Mesodermal cell (in vitro differentiated cells): Measurements from ENCODE around the gene DNAJC18.

ENCODE experiments used
- H3K27ac ChIP-seq: 2 replicates; pipeline ENCODE4 v1.7.0; 2013; ENCODE audit warnings: mild to moderate bottlenecking, low read depth, low read length, moderate library complexity; ENCODE audit not compliant: severe bottlenecking
- H3K36me3 ChIP-seq: 2 replicates; pipeline ENCODE4 v1.7.1; 2013; ENCODE audit warnings: mild to moderate bottlenecking, low read length, moderate library complexity; ENCODE audit not compliant: control insufficient read depth, insufficient read depth
- H3K4me1 ChIP-seq: one replicate; pipeline ENCODE4 v1.7.1; 2013; ENCODE audit warnings: mild to moderate bottlenecking, low read length; ENCODE audit not compliant: insufficient read depth, control insufficient read depth, poor library complexity, severe bottlenecking
- H3K4me3 ChIP-seq: 2 replicates; pipeline ENCODE4 v1.7.0; 2013; ENCODE audit warnings: low read length, control low read depth, mild to moderate bottlenecking; ENCODE audit not compliant: insufficient read depth, poor library complexity, severe bottlenecking; ENCODE audit errors: extremely low read depth
- H3K9me3 ChIP-seq: 2 replicates; pipeline ENCODE4 v1.7.1; 2013; ENCODE audit warnings: mild to moderate bottlenecking, low read length, moderate library complexity; ENCODE audit not compliant: control insufficient read depth
- WGBS, 2 experiments: methylation state at CpG; one replicate each; pipeline ENCODE4 v1.1.5; 2013; ENCODE audit warnings: missing lambda C conversion rate in 2 of 2; ENCODE audit not compliant: insufficient coverage in 2 of 2; 5-methylcytosine and 5-hydroxymethylcytosine counted together

The DNAJC18 gene

DNA sequence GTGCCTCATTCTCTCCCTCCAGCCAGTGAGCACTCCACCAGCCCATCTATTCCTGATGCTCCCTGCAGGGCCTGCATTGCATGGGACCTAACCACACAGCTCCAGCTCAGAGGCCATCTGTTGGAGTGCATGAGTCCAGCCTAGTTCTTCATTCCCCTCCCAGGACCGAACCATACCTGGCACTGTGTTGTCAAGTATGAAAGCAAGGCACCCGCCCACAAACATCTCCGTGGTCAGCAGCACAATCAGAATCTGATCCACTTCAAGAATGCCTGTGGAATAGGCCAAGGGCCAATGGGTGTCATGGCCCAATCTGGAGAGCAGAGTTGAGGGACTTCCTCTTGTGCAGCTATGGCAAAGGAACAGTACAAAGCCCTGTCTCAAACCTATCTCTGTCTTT is 62.1 kb downstream of the DNAJC18 start:
- Histone ChIP-seq H3K9me3 (no peaks in the 10 kb centered on the region), H3K4me3 (no peak overlapping the region), H3K27ac (no peak overlapping the region), H3K36me3 (peaks cover 25% of the 10 kb centered on the region), H3K4me1 (no peaks in the 10 kb centered on the region)
- 97 to 100% methylated on average over 3 of the region's 3 CpGs for WGBS, 2 experiments

GRCh38 chr5:139376364-139376763 is 63.0 kb downstream of the DNAJC18 start:
- WGBS, 2 experiments = 90 to 97% methylated on average over 2 to 5 of the region's 7 CpGs
- no peaks in the 10 kb centered on the region for H3K4me1 ChIP-seq
- no peak overlapping the region for H3K27ac ChIP-seq
- no peaks in the 10 kb centered on the region for H3K9me3 ChIP-seq
- no peak overlapping the region for H3K4me3 ChIP-seq
- peaks cover 34% of the 10 kb centered on the region for H3K36me3 ChIP-seq

DNA sequence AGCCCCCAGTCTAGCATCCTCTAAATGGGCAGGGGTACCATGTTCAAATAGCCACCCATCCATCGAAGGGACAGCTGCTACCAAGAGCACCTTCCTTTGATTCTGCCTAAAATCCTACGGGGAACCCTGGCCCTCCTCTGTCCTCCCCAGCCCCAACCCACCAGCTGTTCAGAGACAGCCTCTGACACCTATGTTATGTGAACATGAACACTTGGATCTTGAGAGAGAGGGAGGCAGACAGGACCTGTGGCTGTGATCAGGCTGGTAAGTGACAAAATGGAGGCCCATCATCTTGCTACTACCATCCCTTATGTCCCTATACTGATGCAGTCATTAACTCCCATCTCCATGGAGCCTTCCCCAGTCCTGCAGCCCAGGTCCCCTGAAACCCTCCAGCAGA is 64.4 kb downstream of the DNAJC18 start:
- no peaks in the 10 kb centered on the region for H3K9me3 ChIP-seq
- WGBS, 2 experiments = 88% methylated on average over 2 of the region's 2 CpGs; no CpG with 5 or more reads in 1 of the 2 experiments
- no peaks in the 10 kb centered on the region for H3K4me1 ChIP-seq
- no peak overlapping the region for H3K27ac ChIP-seq
- peaks cover 46% of the 10 kb centered on the region for H3K36me3 ChIP-seq
- H3K4me3 ChIP-seq = no peak overlapping the region

GRCh38 chr5:139371482-139372435 is 67.6 kb downstream of the DNAJC18 start:
- WGBS, 2 experiments = 86 to 98% methylated on average over 3 to 4 of the region's 7 CpGs
- no peaks in the 10 kb centered on the region for H3K4me1 ChIP-seq
- no peak overlapping the region for H3K27ac ChIP-seq
- H3K4me3 ChIP-seq = no peak overlapping the region
- H3K36me3 ChIP-seq = peaks cover 70% of the 10 kb centered on the region
- H3K9me3 ChIP-seq = no peaks in the 10 kb centered on the region

- Histone ChIP-seq H3K4me1 (no peaks in the 10 kb centered on the region), H3K27ac (no peak overlapping the region), H3K36me3 (peaks cover 79% of the 10 kb centered on the region), H3K4me3 (no peak overlapping the region), H3K9me3 (no peaks in the 10 kb centered on the region)
- WGBS, 2 experiments = no CpG with 5 or more reads among the region's 1 CpG
These were observed 70.1 kb downstream of the DNAJC18 start for GRCh38 chr5:139369181-139369580.

- no peaks in the 10 kb centered on the region for H3K4me1 ChIP-seq
- H3K4me3 ChIP-seq = no peak overlapping the region
- H3K27ac ChIP-seq = no peak overlapping the region
- H3K36me3 ChIP-seq = peaks cover 82% of the 10 kb centered on the region
- 70 to 80% methylated on average over 1 to 2 of the region's 2 CpGs for WGBS, 2 experiments
- no peaks in the 10 kb centered on the region for H3K9me3 ChIP-seq
These were observed 70.7 kb downstream of the DNAJC18 start for GRCh38 chr5:139368613-139369012.

DNA sequence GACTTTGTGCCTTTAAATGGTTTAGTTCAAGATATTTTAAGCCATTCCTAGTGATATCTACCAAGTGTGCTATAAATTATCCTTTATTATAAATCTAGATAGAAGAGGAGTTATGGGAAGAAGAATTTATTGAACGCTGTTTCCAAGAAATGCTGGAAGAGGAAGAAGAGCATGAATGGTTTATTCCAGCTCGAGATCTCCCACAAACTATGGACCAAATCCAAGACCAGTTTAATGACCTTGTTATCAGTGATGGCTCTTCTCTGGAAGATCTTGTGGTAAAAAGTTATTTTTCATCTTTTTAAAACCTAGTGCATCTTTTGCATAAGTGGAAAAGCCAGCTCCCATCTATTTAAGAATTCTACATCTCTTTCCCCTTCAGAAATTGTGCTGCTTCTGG is 74.9 kb downstream of the DNAJC18 start:
- no peaks in the 10 kb centered on the region for H3K4me1 ChIP-seq
- H3K4me3 ChIP-seq = no peak overlapping the region
- no peak overlapping the region for H3K27ac ChIP-seq
- H3K36me3 ChIP-seq = peaks cover 76% of the 10 kb centered on the region
- 100% methylated on average over 1 of the region's 2 CpGs; no CpG with 5 or more reads in 1 of the 2 experiments for WGBS, 2 experiments
- no peaks in the 10 kb centered on the region for H3K9me3 ChIP-seq

DNA sequence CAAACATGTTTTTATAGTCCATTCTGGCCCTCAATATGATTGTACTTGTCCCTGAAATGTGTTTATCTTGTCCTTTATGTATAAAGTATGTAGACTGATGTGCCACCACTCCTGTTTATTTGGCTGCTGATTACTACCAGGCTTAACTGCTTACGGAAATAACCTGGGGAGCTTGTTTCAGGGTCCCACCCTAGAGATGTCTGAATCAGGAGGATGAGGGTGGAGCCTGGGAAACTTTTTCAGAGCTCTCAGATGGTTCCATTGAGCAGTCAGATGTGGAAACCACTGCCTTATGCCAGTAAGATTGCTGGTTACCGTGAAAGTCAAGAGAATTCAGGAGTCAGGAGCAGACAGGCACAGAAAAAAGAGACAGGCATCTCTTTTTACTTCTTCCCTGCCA is 75.4 kb downstream of the DNAJC18 start:
- no peak overlapping the region for H3K27ac ChIP-seq
- no peak overlapping the region for H3K4me3 ChIP-seq
- no peaks in the 10 kb centered on the region for H3K9me3 ChIP-seq
- WGBS, 2 experiments = 100% methylated on average over 1 of the region's 2 CpGs
- H3K36me3 ChIP-seq = peaks cover 75% of the 10 kb centered on the region
- no peaks in the 10 kb centered on the region for H3K4me1 ChIP-seq

GRCh38 chr5:139361835-139362429 is 77.4 kb downstream of the DNAJC18 start:
- H3K36me3 ChIP-seq = peaks cover 73% of the 10 kb centered on the region
- no peak overlapping the region for H3K4me3 ChIP-seq
- 100% methylated on average over 1 to 4 of the region's 6 CpGs for WGBS, 2 experiments
- no peaks in the 10 kb centered on the region for H3K4me1 ChIP-seq
- H3K27ac ChIP-seq = no peak overlapping the region
- H3K9me3 ChIP-seq = no peaks in the 10 kb centered on the region

DNA sequence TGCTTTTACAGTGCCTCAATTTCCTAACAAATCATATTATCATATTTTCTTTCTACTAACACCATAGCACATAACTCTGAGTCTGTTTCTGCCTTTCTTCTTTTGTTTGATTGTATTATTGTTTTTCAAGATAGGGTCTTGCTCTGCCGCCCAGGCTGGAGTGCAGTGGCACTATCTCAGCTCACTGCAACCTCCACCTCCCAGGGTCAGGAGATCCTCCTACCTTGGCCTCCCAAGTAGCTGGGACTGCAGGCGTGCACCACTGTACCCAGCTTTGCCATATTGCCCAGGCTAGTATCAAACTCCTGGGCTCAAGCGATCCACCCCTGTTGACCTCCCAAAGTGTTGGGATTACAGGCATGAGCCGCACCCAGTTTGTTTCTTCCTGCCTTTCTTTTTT is 78.9 kb downstream of the DNAJC18 start:
- H3K36me3 ChIP-seq = peaks cover 67% of the 10 kb centered on the region
- no peaks in the 10 kb centered on the region for H3K9me3 ChIP-seq
- 95 to 97% methylated on average over 3 to 4 of the region's 4 CpGs for WGBS, 2 experiments

More for the DNA sequence above, 78.9 kb downstream of the DNAJC18 start:
- Histone ChIP-seq H3K4me3 (no peak overlapping the region), H3K27ac (no peak overlapping the region), H3K4me1 (no peaks in the 10 kb centered on the region)
